NCI-H2171 (cell line): ENCODE measurements around the gene SUMF2.
"Not testable (repeated sequence)": the region's sequence is repeated elsewhere in the genome, so short reads cannot be mapped to it uniquely, and the experiment has no call there.

ENCODE experiments used
- DNase-seq: peaks from one replicate; lab custom pipeline; 2025; lab: John Stamatoyannopoulos, UW

Gene SUMF2

DNA sequence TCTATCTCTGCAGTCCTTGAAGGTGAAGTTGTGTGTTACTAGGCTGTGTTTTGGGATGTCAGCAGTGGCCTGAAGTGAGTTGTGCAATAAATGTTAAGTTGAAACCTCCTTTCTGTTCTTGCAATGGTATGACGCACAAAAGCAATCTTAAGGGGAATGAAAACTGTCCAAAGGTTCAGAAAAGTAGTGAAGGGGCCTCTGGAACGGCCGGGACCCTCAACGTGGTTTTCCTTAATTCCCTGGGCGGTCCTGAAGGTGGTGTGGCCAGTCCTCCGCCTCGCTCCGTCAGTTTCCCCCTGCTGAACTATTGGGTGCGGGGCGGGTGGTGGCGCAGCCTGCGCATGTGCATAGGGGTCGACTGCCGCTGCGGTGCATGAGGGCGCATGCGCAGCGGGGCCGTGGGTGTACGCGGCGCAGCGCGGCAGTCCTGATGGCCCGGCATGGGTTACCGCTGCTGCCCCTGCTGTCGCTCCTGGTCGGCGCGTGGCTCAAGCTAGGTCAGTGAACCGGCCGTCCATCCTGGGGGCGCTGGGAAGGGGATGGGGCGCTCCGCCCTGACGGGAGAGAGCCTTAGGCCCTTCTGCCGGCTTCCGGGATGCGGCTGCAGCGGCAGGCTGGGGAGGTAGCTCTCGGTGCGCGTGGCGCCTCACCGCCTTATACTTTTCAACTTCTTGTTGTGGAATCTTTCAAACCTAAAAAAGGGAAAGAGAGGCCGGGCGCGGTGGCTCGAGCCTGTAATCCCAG, at the start of gene SUMF2:
Gene SUMF2 (plus strand): TSS at position 405 of the 744 bp plus-strand sequence. CDS start 26 bp downstream, at position 431.
- DNase-seq = peak; percentile 74

DNA sequence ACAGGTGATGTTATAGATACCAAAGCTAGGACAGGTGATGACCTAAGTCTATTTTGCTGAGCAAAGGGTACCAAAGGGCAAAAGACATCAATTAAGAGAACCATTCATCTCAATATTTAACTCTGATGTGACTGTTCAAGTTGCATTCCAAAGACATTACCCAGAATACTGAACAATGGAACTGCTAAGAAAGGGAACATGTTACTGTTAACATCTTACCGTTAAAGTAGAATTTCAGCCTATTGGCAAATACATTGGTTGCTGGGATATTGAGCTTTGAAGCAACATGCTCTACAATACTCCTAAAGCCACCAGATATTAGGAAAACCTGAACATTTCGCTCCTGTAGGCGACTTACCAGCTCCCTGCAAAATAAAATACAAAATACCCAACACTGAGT, 47.1 kb upstream of the SUMF2 start:
- not testable (repeated sequence) for DNase-seq

DNA sequence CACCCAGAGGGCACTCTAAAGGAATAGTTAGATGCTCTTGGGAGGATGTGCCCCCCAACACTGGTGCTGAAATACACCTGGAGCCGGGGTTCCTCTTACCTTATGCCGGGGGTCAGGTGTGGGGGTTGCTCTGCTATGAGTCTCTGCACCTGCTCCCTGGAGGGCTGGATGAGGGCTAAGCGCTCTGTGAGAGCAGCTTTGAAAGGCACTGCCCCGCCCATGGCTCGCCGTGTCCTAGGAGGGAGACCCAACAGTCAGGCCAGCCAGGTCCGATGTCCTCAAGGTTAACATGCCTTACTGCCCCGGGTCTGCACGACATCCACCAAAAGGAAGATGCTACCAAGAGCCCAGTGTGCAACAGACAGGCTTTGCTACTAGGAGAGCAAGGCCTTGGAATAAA, 44.6 kb upstream of the SUMF2 start:
- DNase-seq = no peak

DNA sequence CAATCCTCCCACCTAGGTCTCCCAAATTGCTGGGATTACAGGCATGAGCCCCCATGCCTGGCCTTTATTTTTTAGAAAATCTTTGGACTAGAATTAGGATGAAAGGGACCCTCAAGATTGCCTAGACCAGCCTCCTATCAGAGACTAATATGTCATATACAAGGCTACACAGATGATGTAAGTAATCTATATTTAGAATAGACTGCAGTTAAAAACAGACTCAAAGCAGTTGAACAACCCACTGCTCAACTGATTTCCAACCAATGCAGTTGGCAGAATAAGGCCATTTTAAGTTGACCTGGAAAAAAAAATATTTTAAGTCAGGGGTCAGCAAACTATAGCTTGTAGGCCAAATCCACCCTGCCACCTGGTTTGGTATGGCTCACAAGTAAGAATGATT, 40.6 kb upstream of the SUMF2 start:
- DNase-seq = no peak

DNA sequence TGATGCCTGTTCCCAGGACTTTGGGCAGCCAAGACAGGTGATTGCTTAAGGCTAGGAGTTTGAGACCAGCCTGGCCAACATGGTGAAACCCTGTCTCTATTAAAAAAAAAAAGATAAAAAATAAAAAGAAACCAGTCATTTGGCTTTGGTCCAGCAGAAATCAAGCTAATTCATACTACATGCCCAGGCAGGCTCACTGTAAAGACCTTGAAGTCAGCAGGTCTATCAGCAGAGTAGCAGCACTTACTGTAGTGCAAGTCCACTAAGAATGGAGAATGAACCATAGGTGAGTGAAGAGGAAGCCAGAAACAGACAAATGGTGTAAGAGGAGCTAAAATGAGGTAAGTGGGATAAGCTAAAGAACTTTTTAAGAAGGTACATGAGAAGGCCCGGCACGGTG, 37.5 kb upstream of the SUMF2 start:
- DNase-seq = peak; percentile 49

DNA sequence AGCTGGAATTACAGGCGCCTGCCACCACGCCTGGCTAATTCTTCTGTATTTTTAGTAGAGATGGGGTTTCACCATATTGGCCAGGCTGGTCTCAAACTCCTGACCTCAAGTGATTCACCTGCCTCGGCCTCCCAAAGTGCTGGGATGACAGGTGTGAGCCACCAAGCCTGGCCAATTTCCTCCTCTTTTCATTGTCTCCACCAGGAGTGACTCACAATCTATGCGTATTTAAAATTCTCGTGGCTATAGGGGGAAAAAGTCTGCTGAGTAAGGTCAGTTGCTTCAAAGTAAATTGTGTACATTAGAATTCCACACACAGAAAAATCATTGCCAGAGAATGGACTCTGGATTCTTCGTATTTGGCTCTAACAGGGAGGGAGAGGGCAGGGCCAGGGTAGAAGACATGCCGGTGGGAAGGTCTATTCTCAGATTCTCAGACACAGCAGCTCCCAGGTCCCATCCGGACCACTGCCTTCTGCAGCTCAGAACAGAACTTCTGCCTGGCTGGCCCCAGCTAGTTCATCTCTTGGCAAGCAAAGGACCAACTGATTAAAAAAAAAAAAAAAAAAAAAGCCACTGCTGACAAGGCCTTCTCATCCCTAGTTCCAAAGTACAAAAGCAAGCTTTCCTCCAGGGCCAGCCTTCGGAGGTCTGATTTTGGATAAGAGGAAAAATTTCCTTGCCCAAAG, 35.0 kb upstream of the SUMF2 start:
- no peak for DNase-seq

DNA sequence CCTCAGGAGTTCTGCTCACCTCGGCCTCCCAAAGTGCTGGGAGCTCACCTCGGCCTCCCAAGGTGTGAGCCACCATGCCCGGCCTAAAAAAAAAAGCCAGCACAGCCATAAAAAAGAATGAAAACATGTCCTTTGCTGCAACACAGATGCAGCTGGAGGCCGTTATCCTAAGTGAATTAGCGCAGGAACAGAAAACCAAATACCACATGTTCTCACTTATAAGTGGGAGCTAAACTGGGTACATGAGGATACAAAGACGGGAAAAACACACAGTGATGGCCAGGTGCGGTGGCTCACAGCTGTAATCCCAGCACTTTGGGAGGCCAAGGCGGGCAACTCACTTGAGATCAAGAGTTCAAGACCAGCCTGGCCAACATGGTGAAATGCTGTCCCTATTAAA, 33.7 kb upstream of the SUMF2 start:
- DNase-seq = no peak

DNA sequence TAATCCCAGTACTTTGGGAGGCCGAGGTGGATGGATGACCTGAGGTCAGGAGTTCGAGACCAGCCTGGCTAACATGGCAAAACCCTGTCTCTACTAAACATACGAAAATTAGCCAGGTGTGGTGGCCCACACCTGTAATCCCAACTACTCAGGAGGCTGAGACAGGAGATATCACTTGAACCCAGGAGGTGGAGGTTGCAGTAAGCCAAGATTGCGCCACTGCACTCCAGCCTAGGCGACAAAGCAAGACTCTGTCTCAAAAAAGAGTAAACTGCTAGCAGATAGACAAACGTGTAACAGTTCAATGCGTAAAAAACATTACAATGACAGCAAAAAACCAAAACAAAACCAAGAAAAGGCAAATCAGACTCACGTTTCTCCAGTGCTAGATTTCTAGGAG, 32.5 kb upstream of the SUMF2 start:
- not testable (repeated sequence) for DNase-seq

DNA sequence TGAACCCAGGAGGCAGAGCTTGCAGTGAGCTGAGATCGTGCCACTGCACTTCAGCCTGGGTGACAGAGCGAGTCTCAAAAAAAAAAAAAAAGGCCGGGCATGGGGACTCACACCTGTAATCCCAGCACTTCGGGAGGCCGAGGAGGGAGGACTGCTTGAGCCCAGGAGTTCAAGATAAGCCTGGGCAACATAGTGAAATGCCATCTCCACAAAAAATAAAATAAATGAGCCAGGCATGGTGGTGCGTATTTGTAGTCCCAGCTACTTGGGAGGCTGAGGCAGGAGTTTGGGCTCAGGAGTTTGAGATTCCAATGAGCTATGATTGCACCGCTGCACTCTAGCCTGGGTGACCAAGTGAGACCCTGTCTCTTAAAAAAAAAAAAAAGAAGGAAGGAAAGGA, 31.5 kb upstream of the SUMF2 start:
- not testable (repeated sequence) for DNase-seq

DNA sequence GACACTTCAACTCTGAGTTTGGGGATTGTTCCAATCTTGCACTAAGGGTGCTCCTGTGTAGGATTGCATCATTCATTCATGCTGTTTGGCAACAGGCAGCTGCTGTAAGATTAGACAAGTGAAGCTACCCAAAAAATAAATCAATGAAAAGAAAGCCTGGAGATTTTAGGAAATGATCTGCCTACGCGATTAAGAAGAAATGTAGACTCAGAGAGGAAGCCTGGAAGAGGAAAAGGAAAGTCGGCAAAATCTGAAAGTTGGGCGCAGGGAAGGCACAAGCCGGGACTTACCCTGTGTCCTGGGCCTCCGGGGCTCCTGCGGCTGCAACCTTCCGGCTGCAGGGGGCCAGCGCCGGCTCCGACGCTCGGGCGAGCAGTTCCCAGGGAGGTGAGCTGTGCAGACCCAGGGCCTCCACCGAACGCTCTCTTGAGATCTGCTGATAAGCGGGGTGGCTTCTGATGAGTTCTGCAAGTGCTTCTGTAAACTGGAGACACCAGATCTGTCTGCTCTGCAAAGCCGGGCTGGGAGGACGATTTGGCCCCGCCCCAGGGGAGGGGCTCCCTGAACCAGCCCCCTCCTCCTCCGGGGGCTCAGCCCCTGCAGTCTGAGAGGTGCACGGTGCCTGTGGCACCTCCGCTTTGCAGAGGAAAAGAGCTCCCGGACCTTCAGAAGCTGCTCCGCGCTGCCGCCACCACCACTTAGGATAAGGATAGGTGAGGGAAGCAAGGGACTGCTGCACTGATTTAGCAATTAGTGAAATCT, 30.2 kb upstream of the SUMF2 start:
- peak; percentile 64 for DNase-seq

DNA sequence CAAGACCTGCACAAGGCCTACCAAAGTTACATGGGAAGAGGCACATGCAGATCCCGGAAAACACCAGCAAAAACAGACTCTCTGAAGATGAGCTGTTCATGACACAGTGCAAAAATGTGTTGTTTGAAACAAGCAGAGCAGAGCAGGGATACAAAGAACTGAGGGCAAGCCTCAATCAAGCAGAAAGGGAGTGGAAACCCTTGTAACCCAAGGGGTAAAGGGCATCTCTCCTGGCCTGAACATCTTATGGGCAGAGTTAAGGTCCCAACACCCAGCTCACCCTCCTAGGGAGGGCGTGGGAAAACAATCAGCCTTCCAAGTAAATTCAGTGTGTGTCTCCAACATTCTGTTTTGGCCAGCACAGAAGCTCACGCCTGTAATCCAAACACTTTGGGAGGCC, 23.4 kb upstream of the SUMF2 start:
- DNase-seq = no peak

DNA sequence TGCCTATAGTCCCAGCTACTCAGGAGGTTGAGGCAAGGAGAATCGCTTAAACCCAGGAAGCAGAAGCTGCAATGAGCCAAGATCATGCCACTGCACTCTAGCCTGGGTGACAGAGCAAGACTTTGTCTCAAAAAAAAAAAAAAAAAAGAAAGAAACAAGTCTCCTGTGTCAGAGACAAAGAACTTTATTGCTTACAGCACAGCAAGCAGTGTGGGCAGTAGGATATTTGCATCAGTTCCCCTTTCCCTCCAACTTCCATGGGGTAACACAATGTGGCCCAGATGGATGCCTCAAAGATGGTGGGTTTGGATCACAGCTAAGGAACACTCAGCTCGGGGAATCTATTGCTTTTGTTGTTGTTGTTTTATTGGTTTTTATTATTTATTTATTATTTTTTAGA, 18.3 kb upstream of the SUMF2 start:
- DNase-seq = not testable (repeated sequence)

DNA sequence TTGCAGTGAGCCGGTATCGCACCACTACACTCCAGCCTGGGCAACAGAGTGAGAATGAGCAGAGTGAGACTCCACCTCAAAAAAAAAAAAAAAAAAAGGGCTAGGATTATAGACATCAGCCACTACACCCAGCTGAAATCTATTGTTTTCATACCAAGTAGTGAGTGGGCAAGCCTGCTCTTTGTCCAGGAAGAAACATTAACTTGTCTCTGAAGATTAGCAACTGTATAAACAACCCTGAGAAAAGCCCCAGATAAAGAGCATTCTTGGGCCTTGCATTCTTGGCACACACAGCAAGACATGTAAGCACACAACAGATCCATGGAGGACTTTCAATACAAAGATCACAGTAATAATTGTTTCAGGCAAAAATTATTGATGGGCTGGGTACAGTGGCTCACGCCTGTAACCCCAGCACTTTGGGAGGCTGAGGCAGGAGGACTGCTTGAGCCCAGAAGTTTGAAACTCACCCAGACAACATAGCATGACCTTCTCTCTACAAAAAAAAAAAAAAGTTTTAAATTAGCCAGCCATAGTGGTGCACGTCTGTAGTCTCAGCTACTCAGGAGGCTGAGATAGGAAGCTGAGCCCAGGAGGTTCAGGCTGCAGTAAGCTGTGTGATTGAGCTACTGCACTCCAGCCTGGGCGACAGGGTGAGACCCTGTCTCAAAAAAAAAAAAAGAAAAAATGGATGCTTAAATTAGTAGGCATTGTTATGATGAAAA, 17.2 kb upstream of the SUMF2 start:
- DNase-seq = no peak

DNA sequence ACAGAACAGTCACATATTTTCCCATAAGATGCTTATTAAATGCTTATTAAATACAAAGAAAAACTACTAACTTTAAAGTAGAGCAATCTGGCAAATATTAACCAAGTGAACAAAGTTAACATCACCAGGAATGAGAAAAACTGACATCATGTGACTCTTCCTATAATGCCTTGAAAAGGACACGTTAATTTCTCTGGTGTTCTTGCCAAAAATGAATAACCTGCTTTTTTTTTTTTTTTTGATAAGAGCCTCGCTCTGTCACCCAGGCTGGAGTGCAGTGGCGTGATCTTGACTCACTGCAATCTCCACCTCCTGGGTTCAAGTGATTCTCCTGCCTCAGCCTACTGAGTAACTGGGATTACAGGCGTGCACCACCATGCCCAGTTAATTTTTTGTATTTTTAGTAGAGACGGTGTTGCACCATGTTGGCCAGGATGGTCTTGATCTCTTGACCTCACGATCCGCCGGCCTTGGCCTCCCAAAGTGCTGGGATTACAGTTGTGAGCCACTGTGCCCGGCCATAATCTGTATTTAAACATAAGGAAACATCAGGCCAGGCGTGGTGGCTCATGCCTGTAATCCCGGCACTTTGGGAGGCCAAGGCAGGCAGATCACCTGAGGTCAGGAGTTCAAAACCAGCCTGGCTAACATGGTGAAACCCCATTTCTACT, 16.5 kb upstream of the SUMF2 start:
- not testable (repeated sequence) for DNase-seq

DNA sequence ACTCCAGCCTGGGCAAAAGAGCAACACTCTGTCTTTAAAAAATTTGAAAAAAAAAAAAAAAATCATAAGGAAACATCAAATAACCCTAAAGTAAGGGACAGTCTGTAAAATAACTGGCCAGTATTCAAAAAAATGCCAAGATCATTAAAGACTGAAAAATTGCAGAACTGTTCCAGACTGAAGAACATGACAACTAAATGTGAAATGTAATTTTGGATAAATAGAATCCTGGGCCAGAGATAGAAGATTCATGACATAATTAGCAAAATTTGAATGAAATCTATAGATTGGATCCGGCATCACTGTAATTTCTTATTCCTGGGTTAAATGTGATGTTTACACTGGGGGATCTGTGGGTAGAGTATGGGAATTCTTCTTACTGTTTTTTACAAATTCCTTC, 15.8 kb upstream of the SUMF2 start:
- DNase-seq = no peak

DNA sequence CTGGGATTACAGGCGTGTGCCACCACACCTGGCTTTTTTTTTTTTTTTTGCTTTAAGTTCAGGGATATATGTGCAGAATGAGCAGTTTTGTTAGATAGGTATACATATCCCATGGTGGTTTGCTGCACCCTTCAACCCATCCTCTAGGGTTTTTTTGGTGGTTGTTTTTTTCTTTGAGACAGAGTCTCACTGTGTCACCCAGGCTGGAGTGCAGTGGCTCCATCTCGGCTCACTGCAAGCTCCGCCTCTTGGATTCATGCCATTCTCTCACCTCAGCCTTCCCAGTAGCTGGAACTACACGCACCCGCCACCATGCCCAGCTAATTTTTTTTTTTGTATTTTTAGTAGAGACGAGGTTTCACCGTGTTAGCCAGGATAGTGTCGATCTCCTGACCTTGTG, 15.3 kb upstream of the SUMF2 start:
- DNase-seq = peak; percentile 28

DNA sequence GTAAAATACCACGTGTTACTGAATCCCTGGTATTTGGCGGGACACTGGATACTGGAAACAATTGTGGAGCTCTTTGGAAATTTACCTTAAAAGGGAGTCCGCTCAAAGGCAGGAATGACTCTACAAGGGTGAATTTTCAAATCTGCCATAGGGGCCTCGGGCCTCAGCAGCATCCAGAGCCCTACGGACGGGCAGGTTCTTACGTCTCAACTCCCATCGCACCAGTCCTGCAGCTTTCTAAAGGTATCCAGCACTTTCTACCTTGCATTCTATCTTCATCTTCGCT, 13.1 kb upstream of the SUMF2 start:
- no peak for DNase-seq

DNA sequence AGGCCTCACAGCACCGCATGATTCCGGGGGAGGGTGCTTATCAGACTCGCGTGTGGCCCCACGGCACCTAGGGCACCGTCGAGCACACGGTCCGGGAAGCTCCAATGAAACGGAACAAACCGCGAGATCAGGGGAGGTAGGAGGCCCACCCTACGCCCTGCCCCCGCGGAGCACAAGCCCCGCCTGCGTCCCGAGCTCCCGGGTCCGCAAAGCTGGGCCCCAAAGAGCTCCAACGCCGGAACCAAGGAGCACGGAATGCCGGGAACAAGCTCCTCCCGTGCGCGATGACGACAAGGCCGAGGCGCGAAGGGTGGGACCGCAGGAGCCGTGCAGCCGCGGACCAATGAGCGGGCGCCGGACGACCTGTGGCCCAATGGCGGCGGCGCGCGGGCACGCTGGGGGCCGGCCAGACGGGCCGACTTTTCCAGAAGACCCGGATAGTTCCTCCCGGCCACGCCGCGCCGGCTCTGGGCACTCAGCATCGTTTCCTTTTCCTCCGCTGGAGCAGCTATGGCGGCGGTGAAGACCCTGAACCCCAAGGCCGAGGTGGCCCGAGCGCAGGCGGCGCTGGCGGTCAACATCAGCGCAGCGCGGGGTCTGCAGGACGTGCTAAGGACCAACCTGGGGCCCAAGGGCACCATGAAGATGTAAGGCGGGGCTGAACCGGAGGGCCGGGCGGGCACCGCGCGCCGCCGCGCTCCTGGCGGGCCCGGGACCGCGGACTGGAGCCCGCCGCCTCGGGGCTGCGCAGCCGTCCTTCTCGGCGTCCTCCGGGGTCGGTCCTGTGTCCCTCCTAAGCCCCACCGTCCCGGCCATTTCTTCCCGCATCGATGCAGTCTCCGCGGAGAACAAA, 12.5 kb upstream of the SUMF2 start, which contains the start of the genes CCT6A and PSPH:
Gene CCT6A (plus strand): TSS at position 427 of the 853 bp plus-strand sequence. CDS start 84 bp downstream, at position 511.
Gene PSPH (minus strand): TSS at position 106 of the 853 bp plus-strand sequence. CDS start 30,232 bp downstream, outside the sequence.
- peak; percentile 98 for DNase-seq

DNA sequence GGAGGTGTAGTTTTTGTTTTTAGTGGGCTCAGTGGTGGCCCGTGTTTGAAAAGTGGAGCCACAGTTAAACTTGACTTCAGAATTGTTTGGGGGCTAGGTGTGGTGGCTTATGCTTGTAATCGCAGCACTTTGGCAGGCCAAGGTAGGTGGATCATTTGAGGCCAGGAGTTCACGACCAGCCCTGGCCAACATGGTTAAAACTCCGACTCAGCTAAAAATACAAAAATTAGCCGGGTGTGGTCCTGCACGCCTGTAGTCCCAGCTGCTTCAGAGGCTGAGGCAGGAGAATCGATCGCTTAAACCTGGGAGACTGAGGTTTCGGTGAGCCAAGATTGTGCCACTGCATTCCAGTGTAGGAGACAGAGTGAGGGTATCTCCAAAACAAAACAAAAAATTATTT, 10.7 kb upstream of the SUMF2 start:
- DNase-seq = no peak

DNA sequence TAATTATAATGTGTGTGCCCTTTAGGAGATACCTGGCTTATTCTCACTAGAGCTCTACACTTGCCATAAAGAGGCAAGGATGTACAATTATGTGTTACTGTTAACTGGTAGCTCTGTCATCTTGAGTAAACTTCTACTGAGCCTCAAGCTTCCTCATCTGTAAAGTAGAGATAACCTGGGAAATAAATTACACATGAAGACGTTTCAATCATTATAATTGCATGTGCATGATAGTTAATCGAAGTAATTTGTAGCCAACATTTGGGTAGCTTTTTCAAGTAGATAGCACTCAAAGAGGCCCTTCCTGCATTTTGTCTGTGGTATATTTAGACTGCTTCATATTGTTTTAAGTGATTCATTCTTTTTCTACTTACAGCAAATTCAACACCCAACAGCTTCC, 10.1 kb upstream of the SUMF2 start:
- no peak for DNase-seq

DNA sequence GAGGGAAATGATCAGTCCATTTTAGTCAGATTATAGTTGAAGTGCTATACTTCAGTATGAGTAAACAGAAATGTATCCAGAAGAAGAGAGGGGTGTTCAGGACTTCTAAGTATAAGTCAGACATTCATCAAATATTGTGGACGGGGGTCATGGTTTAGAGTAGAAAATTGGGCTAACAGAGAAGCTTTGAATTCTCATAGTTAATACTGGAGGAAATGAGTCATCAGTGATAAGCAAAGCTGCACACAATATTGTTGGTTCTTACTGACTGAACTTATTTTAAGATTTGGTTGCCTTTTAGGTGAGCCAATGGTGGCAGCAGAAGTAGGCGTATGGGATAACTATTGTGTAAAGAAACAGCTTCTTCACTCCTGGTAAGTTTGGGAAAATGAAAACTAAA, 1.7 kb upstream of the SUMF2 start:
- DNase-seq = no peak
